ENCODE results near the gene MIPOL1. TPM values are rescaled to one million over a fixed set of nuclear protein-coding genes. Genes with fewer than 3 reads are reported as not detected.

The MIPOL1 gene
- total and polyA plus RNA-seq, 2 experiments from 2014 or later, result 16.6 to 24.8 TPM

- H3K4me1 ChIP-seq (ENCODE audit: insufficient read depth), result no peaks in the 10 kb centered on the region
- no peak overlapping the region for H3K27ac Mint-ChIP-seq
- H4K20me1 ChIP-seq (replicated peaks; ENCODE audit: insufficient read depth), result no peaks in the 10 kb centered on the region
- no peaks in the 10 kb centered on the region for H3K9me2 ChIP-seq (ENCODE audit: insufficient read depth)
- H3K27me3 ChIP-seq (ENCODE audit: insufficient read depth), result no peaks in the 10 kb centered on the region
- H2AFZ ChIP-seq, result no peak overlapping the region
- no peaks in the 10 kb centered on the region for H3K9me3 Mint-ChIP-seq
- H3K79me2 ChIP-seq (replicated peaks; ENCODE audit: insufficient read depth), result no peaks in the 10 kb centered on the region
- no peaks in the 10 kb centered on the region for H3K36me3 ChIP-seq (ENCODE audit: insufficient read depth)
- no peaks in the 10 kb centered on the region for H3K4me1 Mint-ChIP-seq
- H3K4me3 Mint-ChIP-seq, result no peak overlapping the region
- no peaks in the 10 kb centered on the region for H3K36me3 Mint-ChIP-seq (ENCODE audit: low read depth)
- no peaks in the 10 kb centered on the region for H3F3A ChIP-seq (replicated peaks; ENCODE audit: low read depth)
- no peak overlapping the region for H3K4me3 ChIP-seq
- H3K4me2 ChIP-seq, result no peak overlapping the region
- TF ChIP-seq EZH2 (IDR thresholded peaks at IDR 0.05; ENCODE audit: low read depth, unreplicated experiment), result no peak
- no peak for TF ChIP-seq CREB1 (CRISPR knock-in tag; IDR thresholded peaks at IDR 0.05; ENCODE audit: low read depth)
- TF ChIP-seq EZH2phosphoT487 (IDR thresholded peaks at IDR 0.05; ENCODE audit: unreplicated experiment), result no peak
- no peak for TF ChIP-seq ZNF114 (CRISPR knock-in tag; IDR thresholded peaks at IDR 0.05)
- no peak for TF ChIP-seq STAT1 (IDR thresholded peaks at IDR 0.05; ENCODE audit: unreplicated experiment)
- no peak for TF ChIP-seq REST (IDR thresholded peaks at IDR 0.05; ENCODE audit: unreplicated experiment)
- TF ChIP-seq ZNF331 (CRISPR knock-in tag; IDR thresholded peaks at IDR 0.05; ENCODE audit: low read depth), result no peak
- H3K27ac ChIP-seq (ENCODE audit: low read depth), result no peak overlapping the region
- ATAC-seq (no peak), DNase-seq (ENCODE audit: low spot score) (no peak)
- H3K27me3 Mint-ChIP-seq (ENCODE audit: insufficient read depth, low read depth, poor library complexity), result no peaks in the 10 kb centered on the region
These were observed 215.3 kb downstream of the MIPOL1 start for GRCh38 chr14:37413050-37413449.

DNA sequence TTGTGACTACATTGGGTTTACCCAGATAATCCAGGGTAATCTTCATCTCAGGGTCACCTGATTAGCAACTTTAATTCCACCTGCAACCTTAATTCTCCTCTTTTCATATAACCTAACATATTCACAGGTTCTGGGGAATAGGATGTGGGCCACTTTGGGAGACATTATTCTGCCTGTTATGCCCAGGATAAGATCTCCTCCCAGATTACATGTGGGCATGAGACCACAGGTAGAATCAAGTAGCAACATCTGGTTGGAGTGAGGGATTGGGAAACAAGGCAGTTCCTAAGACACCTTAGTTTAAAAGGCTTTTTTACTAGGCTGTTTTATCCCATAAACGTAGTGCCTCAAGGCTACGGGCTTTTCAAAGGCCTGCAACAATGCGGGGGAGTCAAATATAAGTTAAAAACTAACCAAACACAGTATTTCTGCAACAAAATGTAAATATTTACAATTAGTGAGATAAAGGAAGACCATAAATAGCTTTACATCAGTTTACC, 215.8 kb downstream of the MIPOL1 start:
- H3K4me1 ChIP-seq (ENCODE audit: insufficient read depth), result no peaks in the 10 kb centered on the region
- DNase-seq (ENCODE audit: low spot score) (no peak), ATAC-seq (no peak)
- no peaks in the 10 kb centered on the region for H3K36me3 Mint-ChIP-seq (ENCODE audit: low read depth)
- no peaks in the 10 kb centered on the region for H3K79me2 ChIP-seq (replicated peaks; ENCODE audit: insufficient read depth)
- no peaks in the 10 kb centered on the region for H3K4me1 Mint-ChIP-seq
- no peak overlapping the region for H3K4me3 ChIP-seq
- no peak overlapping the region for H3K4me3 Mint-ChIP-seq
- no peaks in the 10 kb centered on the region for H3K36me3 ChIP-seq (ENCODE audit: insufficient read depth)
- no peaks in the 10 kb centered on the region for H3F3A ChIP-seq (replicated peaks; ENCODE audit: low read depth)
- no peaks in the 10 kb centered on the region for H3K27me3 Mint-ChIP-seq (ENCODE audit: insufficient read depth, low read depth, poor library complexity)
- no peaks in the 10 kb centered on the region for H4K20me1 ChIP-seq (replicated peaks; ENCODE audit: insufficient read depth)
- no peak overlapping the region for H2AFZ ChIP-seq
- H3K9me2 ChIP-seq (ENCODE audit: insufficient read depth), result no peaks in the 10 kb centered on the region
- H3K27me3 ChIP-seq (ENCODE audit: insufficient read depth), result no peaks in the 10 kb centered on the region
- no peak overlapping the region for H3K4me2 ChIP-seq
- no peak overlapping the region for H3K27ac Mint-ChIP-seq
- H3K27ac ChIP-seq (ENCODE audit: low read depth), result no peak overlapping the region
- H3K9me3 Mint-ChIP-seq, result no peaks in the 10 kb centered on the region
- no peak for TF ChIP-seq EZH2 (IDR thresholded peaks at IDR 0.05; ENCODE audit: low read depth, unreplicated experiment)
- TF ChIP-seq REST (IDR thresholded peaks at IDR 0.05; ENCODE audit: unreplicated experiment), result no peak
- TF ChIP-seq ZNF462 (CRISPR knock-in tag; IDR thresholded peaks at IDR 0.05), result no peak

Measured in GM23338 (cell line).